MM.1S (cell line): ENCODE measurements around the gene RNF2.
A peak's percentile ranks its signal among the peaks of the same experiment; 100 is the strongest.

Experiments
- DNase-seq: peaks from one replicate; pipeline ENCODE4 v3.0.0-alpha.2; 2015
- H2AFZ ChIP-seq: fragments of 300-600 bp; sonication (generic); 2 replicates; pipeline ENCODE4 v1.6.0; 2016; ENCODE audit warnings: antibody characterized with exemption, low read length
- H3F3A ChIP-seq: fragments of 300-600 bp; sonication (generic); 2 replicates; pipeline ENCODE4 v1.6.1; 2016; ENCODE audit warnings: mild to moderate bottlenecking, antibody characterized with exemption, low read length, moderate library complexity, mixed read lengths; ENCODE audit not compliant: insufficient read depth
- H3K27ac ChIP-seq: fragments of 300-600 bp; sonication (generic); 2 replicates; pipeline ENCODE4 v1.5.1; 2016; ENCODE audit warnings: mild to moderate bottlenecking, low read length
- H3K27me3 ChIP-seq: fragments of 300-600 bp; sonication (generic); replicated peaks from 2 replicates; pipeline ENCODE4 v1.6.0; 2016; ENCODE audit warnings: low read length; ENCODE audit not compliant: insufficient read depth
- H3K36me3 ChIP-seq: fragments of 300-600 bp; sonication (generic); replicated peaks from 2 replicates; pipeline ENCODE4 v1.6.1; 2016; ENCODE audit warnings: mild to moderate bottlenecking, low read length, mixed read lengths; ENCODE audit not compliant: insufficient read depth
- H3K4me1 ChIP-seq: fragments of 300-600 bp; sonication (generic); 2 replicates; pipeline ENCODE4 v1.6.1; 2016; ENCODE audit warnings: low read length, mixed read lengths
- H3K4me2 ChIP-seq: fragments of 300-600 bp; sonication (generic); 2 replicates; pipeline ENCODE4 v1.6.0; 2016; ENCODE audit warnings: low read depth, low read length
- H3K4me3 ChIP-seq: fragments of 300-600 bp; sonication (generic); 2 replicates; pipeline ENCODE4 v1.5.1; 2016; ENCODE audit warnings: low read length, mixed read lengths
- H3K79me2 ChIP-seq: fragments of 300-600 bp; sonication (generic); 2 replicates; pipeline ENCODE4 v1.6.1; 2016; ENCODE audit warnings: mixed run types, low read length, mixed read lengths
- H3K9ac ChIP-seq: fragments of 300-600 bp; sonication (generic); 2 replicates; pipeline ENCODE4 v1.6.1; 2016; ENCODE audit warnings: low read length, mixed read lengths
- H3K9me2 ChIP-seq: fragments of 300-600 bp; sonication (generic); replicated peaks from 2 replicates; pipeline ENCODE4 v1.6.1; 2016; ENCODE audit warnings: mild to moderate bottlenecking, low read length, mixed read lengths; ENCODE audit not compliant: insufficient read depth
- H3K9me3 ChIP-seq: fragments of 300-600 bp; sonication (generic); replicated peaks from 2 replicates; pipeline ENCODE4 v1.6.1; 2016; ENCODE audit warnings: mild to moderate bottlenecking, low read length, mixed read lengths; ENCODE audit not compliant: insufficient read depth
- H4K20me1 ChIP-seq: fragments of 300-600 bp; sonication (generic); 2 replicates; pipeline ENCODE4 v1.6.1; 2016; ENCODE audit warnings: mild to moderate bottlenecking, low read length, moderate library complexity, mixed read lengths; ENCODE audit not compliant: insufficient read depth
- EZH2 ChIP-seq: fragments of 300-600 bp; sonication (generic); optimal IDR thresholded peaks from 2 replicates; pipeline ENCODE3; 2017; ENCODE audit warnings: low read depth, mild to moderate bottlenecking, antibody characterized with exemption, low read length, mixed read lengths
- EZH2phosphoT487 ChIP-seq: fragments of 300-600 bp; sonication (generic); IDR thresholded peaks from 2 replicates; pipeline ENCODE4 v1.6.1; 2018; ENCODE audit warnings: antibody characterized with exemption, low read length
- TF ChIP-seq, protein P1 (sequence below): fragments of 300-600 bp; sonication (generic); IDR thresholded peaks from 2 replicates; pipeline ENCODE4 v1.5.1; 2016; ENCODE audit warnings: antibody characterized with exemption, low read length, mixed read lengths

RNF2 gene

DNA sequence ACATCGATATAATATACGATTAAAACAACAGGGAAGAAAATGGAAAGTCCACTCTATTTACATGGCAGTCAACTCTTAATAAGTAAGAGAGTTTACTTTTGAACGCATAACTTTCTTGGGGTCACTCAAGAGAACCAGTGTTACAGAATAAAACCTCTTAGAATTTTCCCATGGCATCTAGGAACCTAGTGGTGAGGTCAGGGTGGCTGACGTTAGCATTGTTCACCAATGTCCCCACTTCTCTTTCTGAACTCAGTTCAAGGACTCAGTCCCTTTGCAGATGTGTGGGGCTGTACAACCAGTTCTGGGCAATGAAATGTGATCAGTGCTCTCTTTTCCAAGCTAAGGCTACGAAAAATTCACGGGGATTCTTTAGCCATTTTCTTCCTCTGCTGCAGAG, 2.6 kb upstream of the RNF2 start:
- no peak for DNase-seq
- Histone ChIP-seq H3K79me2 (peaks cover 18% of the 10 kb centered on the region), H3K4me3 (no peak overlapping the region), H3K9ac (no peak overlapping the region), H3K4me2 (no peak overlapping the region), H3K27ac (no peak overlapping the region), H2AFZ (no peak overlapping the region), H3K9me2 (no peaks in the 10 kb centered on the region), H3K36me3 (no peaks in the 10 kb centered on the region), H3K27me3 (no peaks in the 10 kb centered on the region; the same call in 1 of the 2 replicates), H3F3A (peaks cover 14% of the 10 kb centered on the region), H3K9me3 (no peaks in the 10 kb centered on the region), H3K4me1 (peaks cover 9% of the 10 kb centered on the region; the same call in 1 of the 2 replicates), H4K20me1 (no peaks in the 10 kb centered on the region)
- TF ChIP-seq EZH2 = no peak
- TF ChIP-seq, protein P1, sequence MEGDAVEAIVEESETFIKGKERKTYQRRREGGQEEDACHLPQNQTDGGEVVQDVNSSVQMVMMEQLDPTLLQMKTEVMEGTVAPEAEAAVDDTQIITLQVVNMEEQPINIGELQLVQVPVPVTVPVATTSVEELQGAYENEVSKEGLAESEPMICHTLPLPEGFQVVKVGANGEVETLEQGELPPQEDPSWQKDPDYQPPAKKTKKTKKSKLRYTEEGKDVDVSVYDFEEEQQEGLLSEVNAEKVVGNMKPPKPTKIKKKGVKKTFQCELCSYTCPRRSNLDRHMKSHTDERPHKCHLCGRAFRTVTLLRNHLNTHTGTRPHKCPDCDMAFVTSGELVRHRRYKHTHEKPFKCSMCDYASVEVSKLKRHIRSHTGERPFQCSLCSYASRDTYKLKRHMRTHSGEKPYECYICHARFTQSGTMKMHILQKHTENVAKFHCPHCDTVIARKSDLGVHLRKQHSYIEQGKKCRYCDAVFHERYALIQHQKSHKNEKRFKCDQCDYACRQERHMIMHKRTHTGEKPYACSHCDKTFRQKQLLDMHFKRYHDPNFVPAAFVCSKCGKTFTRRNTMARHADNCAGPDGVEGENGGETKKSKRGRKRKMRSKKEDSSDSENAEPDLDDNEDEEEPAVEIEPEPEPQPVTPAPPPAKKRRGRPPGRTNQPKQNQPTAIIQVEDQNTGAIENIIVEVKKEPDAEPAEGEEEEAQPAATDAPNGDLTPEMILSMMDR = no peak
- TF ChIP-seq EZH2phosphoT487 = no peak

DNA sequence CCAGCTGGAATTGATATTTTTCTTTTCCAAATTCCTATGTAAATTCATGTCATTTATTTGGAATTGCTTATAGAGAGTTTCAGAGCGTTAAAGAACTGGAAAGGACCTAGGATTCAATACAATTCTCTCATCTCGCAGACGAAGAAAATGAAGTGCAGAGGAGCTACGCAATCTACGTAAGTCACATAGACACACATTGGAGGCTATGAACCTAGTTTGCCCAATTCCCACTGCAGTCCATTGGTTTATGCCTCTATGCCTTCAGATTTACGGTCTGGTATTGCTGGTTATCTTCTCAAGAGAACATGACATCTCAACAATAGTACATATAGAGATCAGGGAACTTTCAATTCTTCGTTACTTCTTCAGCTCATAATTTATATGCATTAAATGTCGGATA, 971 bp upstream of the RNF2 start:
- TF ChIP-seq, protein P1 = no peak
- TF ChIP-seq EZH2 = no peak
- TF ChIP-seq EZH2phosphoT487 = no peak
- no peaks in the 10 kb centered on the region for H3K36me3 ChIP-seq
- H3K9me3 ChIP-seq = no peaks in the 10 kb centered on the region
- DNase-seq = no peak
- H4K20me1 ChIP-seq = no peaks in the 10 kb centered on the region
- H2AFZ ChIP-seq = peak overlapping the region; percentile 74; the same call in 1 of the 2 replicates
- H3K4me2 ChIP-seq = no peak overlapping the region
- peaks cover 14% of the 10 kb centered on the region for H3F3A ChIP-seq
- no peak overlapping the region for H3K9ac ChIP-seq
- no peaks in the 10 kb centered on the region; the same call in 1 of the 2 replicates for H3K27me3 ChIP-seq
- no peak overlapping the region for H3K27ac ChIP-seq
- H3K79me2 ChIP-seq = peaks cover 35% of the 10 kb centered on the region
- H3K4me1 ChIP-seq = peaks cover 9% of the 10 kb centered on the region; the same call in 1 of the 2 replicates
- no peak overlapping the region for H3K4me3 ChIP-seq
- no peaks in the 10 kb centered on the region for H3K9me2 ChIP-seq

DNA sequence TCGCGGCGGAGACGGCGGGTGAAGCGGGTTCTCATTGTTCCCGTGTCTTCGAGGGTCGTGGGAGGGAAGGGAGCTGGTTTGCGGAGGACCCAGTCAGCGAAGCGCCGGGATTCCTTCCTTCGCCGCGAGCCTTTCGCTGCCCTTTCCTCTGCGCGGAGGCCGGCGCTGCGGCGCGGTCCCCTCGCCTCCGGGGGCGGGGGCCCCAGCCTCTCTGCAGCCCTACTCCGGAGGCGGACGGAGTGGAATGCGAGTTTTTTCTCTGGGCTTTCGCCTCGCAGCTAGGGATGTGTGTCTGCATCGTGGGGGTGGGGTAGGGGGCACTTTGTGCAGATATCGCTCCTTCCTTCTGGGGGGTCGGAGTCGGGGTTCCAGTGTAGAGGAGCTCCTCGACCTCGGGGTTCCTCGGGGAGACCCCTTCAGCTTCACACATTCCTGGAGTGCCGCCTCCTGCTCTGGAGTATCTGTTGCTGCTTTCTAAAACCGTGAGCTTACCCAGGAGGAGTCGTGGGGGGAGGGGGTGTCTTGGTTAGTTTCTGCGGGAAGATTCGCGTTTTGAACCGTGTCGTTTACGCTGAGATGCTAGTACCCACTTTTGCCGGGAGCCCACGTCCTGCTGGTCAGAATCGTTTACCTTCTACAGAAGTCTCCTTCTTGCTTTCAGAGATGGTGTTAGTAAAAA, 595 bp downstream of the RNF2 start:
- H3K27ac ChIP-seq = no peak overlapping the region
- peak; percentile 29 for DNase-seq
- H3K9ac ChIP-seq = peak overlapping the region; percentile 66
- no peaks in the 10 kb centered on the region for H3K9me3 ChIP-seq
- H3K79me2 ChIP-seq = peaks cover 44% of the 10 kb centered on the region
- H3F3A ChIP-seq = peaks cover 14% of the 10 kb centered on the region
- no peaks in the 10 kb centered on the region for H3K9me2 ChIP-seq
- H2AFZ ChIP-seq = peak overlapping the region; percentile 93
- H3K4me2 ChIP-seq = peak overlapping the region; percentile 86
- H4K20me1 ChIP-seq = no peaks in the 10 kb centered on the region
- peaks cover 9% of the 10 kb centered on the region; the same call in 1 of the 2 replicates for H3K4me1 ChIP-seq
- TF ChIP-seq, protein P1 = no peak
- TF ChIP-seq EZH2phosphoT487 (no peak), EZH2 (no peak)
- peak overlapping the region; percentile 88 for H3K4me3 ChIP-seq
- H3K36me3 ChIP-seq = no peaks in the 10 kb centered on the region
- H3K27me3 ChIP-seq = no peaks in the 10 kb centered on the region; the same call in 1 of the 2 replicates
